HG03469 (cell line): Measurements from ENCODE around the gene CYB561D1.

Experiments used
- ATAC-seq: cut with Tn5 transposase; IDR thresholded peaks from one replicate; pipeline ENCODE4 v1.9.1; 2021; ENCODE audit warnings: mild to moderate bottlenecking, moderate library complexity, moderate number of reproducible peaks; ENCODE audit not compliant: unreplicated experiment

CYB561D1 gene

GRCh38 chr1:109499661-109500536 is 6.0 kb downstream of the CYB561D1 start:
- no peak for ATAC-seq

GRCh38 chr1:109500941-109501381 is 7.1 kb downstream of the CYB561D1 start:
- ATAC-seq = no peak

- ATAC-seq = no peak
Observed at GRCh38 chr1:109501644-109502363, 7.9 kb downstream of the CYB561D1 start.

GRCh38 chr1:109502364-109502851 is 8.5 kb downstream of the CYB561D1 start:
- ATAC-seq = no peak

- no peak for ATAC-seq
Observed at GRCh38 chr1:109503935-109504334, 10.0 kb downstream of the CYB561D1 start.

- ATAC-seq = no peak
Observed at GRCh38 chr1:109504974-109505373, 11.1 kb downstream of the CYB561D1 start.

DNA sequence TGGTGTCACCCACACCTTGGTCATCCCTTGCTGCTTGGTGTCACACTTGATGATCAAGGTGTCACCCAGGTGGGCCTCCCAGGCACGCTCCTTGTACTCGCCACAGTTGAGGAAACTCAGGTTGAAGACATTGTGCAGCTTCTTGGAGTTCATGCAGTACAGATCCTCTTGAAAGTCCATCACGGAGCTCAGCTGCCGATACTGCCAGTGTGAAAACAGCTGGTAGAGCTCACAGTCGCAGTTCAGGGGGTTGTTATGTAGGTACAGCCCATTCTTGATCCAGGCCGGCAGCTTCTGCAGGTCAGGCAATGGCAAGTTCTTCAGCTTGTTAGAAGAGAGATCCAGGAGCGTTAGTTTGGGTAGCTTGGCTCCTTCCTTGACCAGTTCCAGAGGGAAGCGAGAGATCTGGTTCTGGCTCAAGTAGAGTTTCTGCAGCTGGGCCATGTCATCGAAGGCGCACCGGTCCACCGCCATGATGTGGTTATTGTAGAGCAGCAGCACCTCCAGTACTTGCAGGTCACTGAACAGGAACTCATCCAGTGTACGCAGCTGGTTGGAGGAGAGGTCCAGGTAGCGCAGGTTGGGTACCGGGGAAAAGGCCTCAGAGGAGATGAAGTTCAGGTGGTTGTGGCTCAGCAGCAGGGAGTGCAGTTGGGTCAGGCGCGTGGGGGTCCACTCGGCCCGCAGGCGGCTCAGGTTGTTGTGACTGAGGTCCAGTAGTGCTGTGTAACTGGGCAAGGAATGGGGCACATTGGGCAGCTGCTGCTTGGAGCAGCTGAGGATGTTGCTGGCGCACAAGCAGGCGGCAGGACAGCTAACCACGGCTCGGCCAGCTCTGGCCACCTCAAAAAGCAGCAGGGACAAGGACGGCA is 14.3 kb downstream of the CYB561D1 start:
- no peak for ATAC-seq

- no peak for ATAC-seq
Observed at GRCh38 chr1:109508873-109509175, 14.9 kb downstream of the CYB561D1 start.

GRCh38 chr1:109509176-109510134 is 15.6 kb downstream of the CYB561D1 start, which contains the start of gene AMIGO1:
Gene AMIGO1 (minus strand): TSS chr1:109509727. CDS start chr1:109508912, 815 bp downstream.
- ATAC-seq = no peak

DNA sequence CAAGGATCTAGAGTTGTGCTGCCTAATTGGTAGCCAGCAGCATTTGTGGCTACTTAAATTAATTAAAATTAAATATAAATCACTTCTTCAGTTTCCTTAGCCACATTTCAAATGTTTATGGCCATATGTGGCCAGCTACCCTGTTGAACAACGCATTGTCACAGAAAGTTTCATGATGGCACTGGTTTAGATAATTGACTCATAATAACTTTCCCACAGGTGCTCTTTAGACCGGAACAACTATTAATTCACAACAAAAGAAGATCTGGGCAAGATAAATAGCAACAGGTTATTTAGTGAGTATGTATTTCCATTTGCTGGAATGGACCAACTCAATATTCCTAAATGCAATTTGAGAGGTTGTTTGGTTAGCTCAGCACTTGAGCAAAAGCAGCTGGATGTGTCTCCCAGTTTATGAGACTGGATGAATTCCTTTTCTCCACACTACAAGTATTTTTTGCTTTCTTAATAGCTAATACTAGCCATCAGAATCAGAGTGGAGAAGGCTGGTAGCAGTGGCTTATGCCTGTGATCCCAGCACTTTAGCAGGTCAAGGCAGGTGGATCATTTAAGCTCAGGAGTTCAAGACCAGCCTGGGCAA is 19.3 kb downstream of the CYB561D1 start:
- no peak for ATAC-seq

DNA sequence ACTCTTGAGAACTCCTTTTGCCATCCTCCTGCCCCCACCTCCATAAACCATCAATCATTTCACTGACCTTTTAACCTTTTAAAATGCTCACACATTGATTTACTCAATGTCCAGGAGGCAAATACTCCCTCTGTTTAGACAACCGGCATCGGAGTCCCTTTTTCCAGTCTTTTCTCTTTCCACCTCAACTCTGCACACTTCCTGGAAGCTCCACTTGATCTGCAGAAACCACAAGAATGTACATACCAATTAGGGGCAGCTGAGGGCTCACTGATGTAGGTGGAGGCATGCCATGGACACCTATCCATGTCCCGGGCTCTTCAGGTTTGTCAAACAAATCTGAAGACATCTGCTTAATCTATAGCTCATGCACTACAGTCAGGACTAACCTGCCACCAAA is 21.0 kb downstream of the CYB561D1 start:
- ATAC-seq = no peak

DNA sequence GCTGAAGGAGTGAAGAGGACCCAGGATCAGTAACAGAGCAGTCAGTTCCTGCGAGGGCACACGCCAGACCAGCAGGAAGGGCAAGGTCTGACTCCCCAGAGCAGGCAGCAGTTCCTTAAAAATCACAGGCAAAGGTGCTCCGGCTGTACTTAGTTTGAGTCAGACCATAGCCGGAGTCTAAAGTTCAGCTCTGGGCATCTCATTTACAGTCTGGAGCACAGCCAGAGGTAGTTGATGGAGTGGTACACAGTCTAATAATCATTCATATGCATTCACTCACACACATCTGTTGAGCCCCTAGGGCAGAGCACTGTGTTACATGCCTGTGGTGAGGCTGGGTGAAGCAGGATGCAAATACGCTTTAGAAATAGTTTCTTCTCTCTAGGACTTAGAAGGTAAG is 23.0 kb downstream of the CYB561D1 start:
- ATAC-seq = no peak

GRCh38 chr1:109517337-109517736 is 23.4 kb downstream of the CYB561D1 start:
- no peak for ATAC-seq

- ATAC-seq = no peak
Observed at GRCh38 chr1:109521002-109521951, 27.4 kb downstream of the CYB561D1 start.

DNA sequence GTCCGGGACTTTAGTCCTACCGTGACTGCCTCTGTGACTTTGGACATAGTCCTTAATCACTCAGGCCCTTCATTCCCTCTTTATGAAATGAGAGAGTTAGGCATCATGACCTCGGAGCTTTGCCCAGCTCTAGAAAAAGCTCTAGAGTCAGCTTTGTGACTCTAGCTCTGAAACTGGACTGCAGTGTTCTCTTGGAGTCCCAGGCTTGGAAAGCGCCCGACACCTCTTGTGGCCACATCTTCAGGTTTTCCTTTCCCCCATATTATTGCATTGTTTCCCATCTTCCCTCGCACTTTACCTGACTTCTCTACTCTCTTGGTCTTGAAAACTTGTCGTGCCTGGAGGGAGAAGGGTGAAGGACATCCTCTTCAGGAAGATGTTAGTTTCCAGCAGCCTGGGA is 28.1 kb downstream of the CYB561D1 start:
- ATAC-seq = no peak

- no peak for ATAC-seq
Observed at GRCh38 chr1:109523706-109524105, 29.8 kb downstream of the CYB561D1 start.

GRCh38 chr1:109527098-109527811 is 33.4 kb downstream of the CYB561D1 start:
- ATAC-seq = no peak
